ENCODE measurements around the gene CETN3. TPM values are rescaled to one million over a fixed set of nuclear protein-coding genes. Genes with fewer than 3 reads are reported as not detected.

The CETN3 gene
- total and polyA plus RNA-seq, 2 experiments from 2014 or later: 22.1 to 107 TPM

DNA sequence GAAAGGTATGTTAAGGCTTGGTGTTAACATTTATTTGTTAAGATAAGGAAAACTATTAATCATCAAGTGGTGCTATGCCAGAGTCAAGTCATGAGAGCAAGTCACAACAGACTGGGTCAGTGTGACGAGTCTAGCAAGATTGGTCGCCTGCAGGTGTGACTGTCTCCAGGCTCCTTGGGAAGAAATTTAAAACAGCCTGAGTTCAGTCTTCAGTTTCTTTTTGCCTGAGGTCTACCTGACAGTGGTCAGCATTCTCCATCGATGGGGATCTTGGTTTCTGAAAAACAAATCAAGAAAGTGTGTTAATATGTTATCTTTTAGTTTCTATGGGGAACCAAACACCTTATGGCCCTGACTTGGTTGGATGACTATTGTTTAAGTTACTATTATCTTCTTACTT lies 56.3 kb downstream of the CETN3 start:
- no peaks in the 10 kb centered on the region for H3K4me1 Mint-ChIP-seq
- Histone ChIP-seq H3K79me2 (replicated peaks; ENCODE audit: insufficient read depth) (no peaks in the 10 kb centered on the region), H3F3A (replicated peaks; ENCODE audit: low read depth) (no peaks in the 10 kb centered on the region), H2AFZ (0 out of 2 replicates have a peak overlapping the region, but pooled peaks have one; percentile 6), H3K36me3 (ENCODE audit: insufficient read depth) (no peaks in the 10 kb centered on the region), H4K20me1 (replicated peaks; ENCODE audit: insufficient read depth) (no peaks in the 10 kb centered on the region), H3K4me2 (no peak overlapping the region), H3K9me2 (ENCODE audit: insufficient read depth) (0 out of 2 replicates have a peak, but pooled peaks cover 3% of the 10 kb centered on the region), H3K27ac (ENCODE audit: low read depth) (no peak overlapping the region), H3K27me3 (ENCODE audit: insufficient read depth) (no peaks in the 10 kb centered on the region), H3K4me3 (no peak overlapping the region), H3K4me1 (ENCODE audit: insufficient read depth) (no peaks in the 10 kb centered on the region)
- no peak for ATAC-seq
- DNase-seq (ENCODE audit: low spot score): no peak
- no peaks in the 10 kb centered on the region for H3K36me3 Mint-ChIP-seq (ENCODE audit: low read depth)
- no peak overlapping the region for H3K4me3 Mint-ChIP-seq
- H3K27me3 Mint-ChIP-seq (ENCODE audit: insufficient read depth, low read depth, poor library complexity): no peaks in the 10 kb centered on the region
- TF ChIP-seq, protein P1, sequence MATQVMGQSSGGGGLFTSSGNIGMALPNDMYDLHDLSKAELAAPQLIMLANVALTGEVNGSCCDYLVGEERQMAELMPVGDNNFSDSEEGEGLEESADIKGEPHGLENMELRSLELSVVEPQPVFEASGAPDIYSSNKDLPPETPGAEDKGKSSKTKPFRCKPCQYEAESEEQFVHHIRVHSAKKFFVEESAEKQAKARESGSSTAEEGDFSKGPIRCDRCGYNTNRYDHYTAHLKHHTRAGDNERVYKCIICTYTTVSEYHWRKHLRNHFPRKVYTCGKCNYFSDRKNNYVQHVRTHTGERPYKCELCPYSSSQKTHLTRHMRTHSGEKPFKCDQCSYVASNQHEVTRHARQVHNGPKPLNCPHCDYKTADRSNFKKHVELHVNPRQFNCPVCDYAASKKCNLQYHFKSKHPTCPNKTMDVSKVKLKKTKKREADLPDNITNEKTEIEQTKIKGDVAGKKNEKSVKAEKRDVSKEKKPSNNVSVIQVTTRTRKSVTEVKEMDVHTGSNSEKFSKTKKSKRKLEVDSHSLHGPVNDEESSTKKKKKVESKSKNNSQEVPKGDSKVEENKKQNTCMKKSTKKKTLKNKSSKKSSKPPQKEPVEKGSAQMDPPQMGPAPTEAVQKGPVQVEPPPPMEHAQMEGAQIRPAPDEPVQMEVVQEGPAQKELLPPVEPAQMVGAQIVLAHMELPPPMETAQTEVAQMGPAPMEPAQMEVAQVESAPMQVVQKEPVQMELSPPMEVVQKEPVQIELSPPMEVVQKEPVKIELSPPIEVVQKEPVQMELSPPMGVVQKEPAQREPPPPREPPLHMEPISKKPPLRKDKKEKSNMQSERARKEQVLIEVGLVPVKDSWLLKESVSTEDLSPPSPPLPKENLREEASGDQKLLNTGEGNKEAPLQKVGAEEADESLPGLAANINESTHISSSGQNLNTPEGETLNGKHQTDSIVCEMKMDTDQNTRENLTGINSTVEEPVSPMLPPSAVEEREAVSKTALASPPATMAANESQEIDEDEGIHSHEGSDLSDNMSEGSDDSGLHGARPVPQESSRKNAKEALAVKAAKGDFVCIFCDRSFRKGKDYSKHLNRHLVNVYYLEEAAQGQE (IDR thresholded peaks at IDR 0.05; ENCODE audit: unreplicated experiment): no peak
- TF ChIP-seq ZNF331 (CRISPR knock-in tag; IDR thresholded peaks at IDR 0.05; ENCODE audit: low read depth): no peak
- no peak for TF ChIP-seq CREB1 (CRISPR knock-in tag; IDR thresholded peaks at IDR 0.05; ENCODE audit: low read depth)
- no peak for TF ChIP-seq ZNF462 (CRISPR knock-in tag; IDR thresholded peaks at IDR 0.05)
- no peak for TF ChIP-seq STAT1 (IDR thresholded peaks at IDR 0.05; ENCODE audit: unreplicated experiment)
- TF ChIP-seq EZH2 (IDR thresholded peaks at IDR 0.05; ENCODE audit: low read depth, unreplicated experiment): no peak
- TF ChIP-seq, protein P2, sequence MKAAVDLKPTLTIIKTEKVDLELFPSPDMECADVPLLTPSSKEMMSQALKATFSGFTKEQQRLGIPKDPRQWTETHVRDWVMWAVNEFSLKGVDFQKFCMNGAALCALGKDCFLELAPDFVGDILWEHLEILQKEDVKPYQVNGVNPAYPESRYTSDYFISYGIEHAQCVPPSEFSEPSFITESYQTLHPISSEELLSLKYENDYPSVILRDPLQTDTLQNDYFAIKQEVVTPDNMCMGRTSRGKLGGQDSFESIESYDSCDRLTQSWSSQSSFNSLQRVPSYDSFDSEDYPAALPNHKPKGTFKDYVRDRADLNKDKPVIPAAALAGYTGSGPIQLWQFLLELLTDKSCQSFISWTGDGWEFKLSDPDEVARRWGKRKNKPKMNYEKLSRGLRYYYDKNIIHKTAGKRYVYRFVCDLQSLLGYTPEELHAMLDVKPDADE (IDR thresholded peaks at IDR 0.05): no peak
- no peak for TF ChIP-seq CTCF (conservative IDR thresholded peaks at IDR 0.05; ENCODE audit: low read depth in 2 of 2)
- no peak for TF ChIP-seq JUNB (IDR thresholded peaks at IDR 0.05; ENCODE audit: unreplicated experiment)
- TF ChIP-seq NANOG (IDR thresholded peaks at IDR 0.05; ENCODE audit: borderline replicate concordance): no peak
- no peak for TF ChIP-seq POLR2AphosphoS5 (IDR thresholded peaks at IDR 0.05; ENCODE audit: low read depth)
- TF ChIP-seq EZH2phosphoT487 (IDR thresholded peaks at IDR 0.05; ENCODE audit: unreplicated experiment): no peak
- TF ChIP-seq ZNF114 (CRISPR knock-in tag; IDR thresholded peaks at IDR 0.05): no peak
- no peaks in the 10 kb centered on the region; the same call in 2 of the 3 replicates for H3K9me3 Mint-ChIP-seq
- no peak overlapping the region for H3K27ac Mint-ChIP-seq

Data from GM23338 (cell line).